ENCODE measurements around the gene KASH5. TPM values are rescaled to one million over a fixed set of nuclear protein-coding genes. Genes with fewer than 3 reads are reported as not detected.

The KASH5 gene
- total and polyA plus RNA-seq, 2 donors (not counting 1 experiment from before 2014, with no cell fraction given): 0.67 to 0.74 TPM

DNA sequence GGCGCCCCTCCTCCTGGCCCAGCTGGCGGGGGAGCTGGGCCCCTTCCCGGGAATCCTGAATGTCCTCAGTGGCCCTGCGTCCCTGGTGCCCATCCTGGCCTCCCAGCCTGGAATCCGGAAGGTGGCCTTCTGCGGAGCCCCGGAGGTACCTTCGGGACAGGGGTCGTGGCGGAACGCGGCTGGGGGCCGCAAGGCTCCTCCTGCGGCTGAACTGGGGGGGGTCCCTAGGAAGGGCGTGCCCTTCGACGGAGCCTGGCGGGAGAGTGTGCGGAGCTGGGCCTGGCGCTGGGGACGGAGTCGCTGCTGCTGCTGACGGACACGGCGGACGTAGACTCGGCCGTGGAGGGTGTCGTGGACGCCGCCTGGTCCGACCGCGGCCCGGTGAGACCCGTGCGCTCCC is 73.6 kb downstream of the KASH5 start:
- Mint-ChIP-seq H3K9me3 (ENCODE audit: insufficient read depth) (no peaks in the 10 kb centered on the region), H3K27me3 (no peaks in the 10 kb centered on the region), H3K27ac (no peak overlapping the region), H3K4me3 (no peak overlapping the region), H3K4me1 (peaks cover 2% of the 10 kb centered on the region)
- H3K9me3 ChIP-seq (ENCODE audit: control extremely low read depth in 1 of 3, control insufficient read depth in 2 of 3, insufficient read depth in 1 of 3, low read length in 2 of 3): peaks cover 0 to 4% (median 0%) of the 10 kb centered on the region in 3 donors
- TF ChIP-seq, protein P1, sequence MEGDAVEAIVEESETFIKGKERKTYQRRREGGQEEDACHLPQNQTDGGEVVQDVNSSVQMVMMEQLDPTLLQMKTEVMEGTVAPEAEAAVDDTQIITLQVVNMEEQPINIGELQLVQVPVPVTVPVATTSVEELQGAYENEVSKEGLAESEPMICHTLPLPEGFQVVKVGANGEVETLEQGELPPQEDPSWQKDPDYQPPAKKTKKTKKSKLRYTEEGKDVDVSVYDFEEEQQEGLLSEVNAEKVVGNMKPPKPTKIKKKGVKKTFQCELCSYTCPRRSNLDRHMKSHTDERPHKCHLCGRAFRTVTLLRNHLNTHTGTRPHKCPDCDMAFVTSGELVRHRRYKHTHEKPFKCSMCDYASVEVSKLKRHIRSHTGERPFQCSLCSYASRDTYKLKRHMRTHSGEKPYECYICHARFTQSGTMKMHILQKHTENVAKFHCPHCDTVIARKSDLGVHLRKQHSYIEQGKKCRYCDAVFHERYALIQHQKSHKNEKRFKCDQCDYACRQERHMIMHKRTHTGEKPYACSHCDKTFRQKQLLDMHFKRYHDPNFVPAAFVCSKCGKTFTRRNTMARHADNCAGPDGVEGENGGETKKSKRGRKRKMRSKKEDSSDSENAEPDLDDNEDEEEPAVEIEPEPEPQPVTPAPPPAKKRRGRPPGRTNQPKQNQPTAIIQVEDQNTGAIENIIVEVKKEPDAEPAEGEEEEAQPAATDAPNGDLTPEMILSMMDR (IDR thresholded peaks at IDR 0.05): no peak
- TF ChIP-seq EZH2 (IDR thresholded peaks at IDR 0.05; ENCODE audit: borderline replicate concordance, insufficient read depth, low read depth, low read length, poor library complexity, severe bottlenecking): no peak
- intact Hi-C loops (cut with micrococcal nuclease): no loop called here
- ATAC-seq (ENCODE audit: low read depth) (no peak), DNase-seq (no peak)
- peaks cover 0 to 8% of the 10 kb centered on the region in 2 donors for H3K4me1 ChIP-seq (ENCODE audit: control insufficient read depth in 2 of 2, insufficient read depth in 2 of 2, low read length in 2 of 2)
- no peak overlapping the region for H3K4me2 ChIP-seq (replicated peaks; ENCODE audit: low read depth, low read length, poor library complexity, severe bottlenecking)
- H4K20me1 ChIP-seq (ENCODE audit: control insufficient read depth, insufficient read depth, low read length, poor library complexity, severe bottlenecking): peaks cover 31% of the 10 kb centered on the region
- ChIA-PET POLR2A (interaction anchor here (0.7 kb wide), 1 partner anchor 51 kb away, joined by 3 read pairs; the partner anchor contains the start of gene FCGRT), CTCF (no interaction called here)
- H3K79me2 ChIP-seq (ENCODE audit: control insufficient read depth, insufficient read depth, low read length): peaks cover 42% of the 10 kb centered on the region
- no peak overlapping the region for H2AFZ ChIP-seq (ENCODE audit: insufficient read depth, low read depth, low read length, poor library complexity, severe bottlenecking)
- no peaks in the 10 kb centered on the region for H3K27me3 ChIP-seq (replicated peaks in 1 of 4; ENCODE audit: control extremely low read depth in 1 of 4, control insufficient read depth in 3 of 4, insufficient read depth in 4 of 4, low read length in 3 of 4)
- no peak overlapping the region for H3K27ac ChIP-seq (ENCODE audit: low read length in 2 of 2)
- 98% methylated on average over 26 of the region's 37 CpGs for WGBS (ENCODE audit: insufficient coverage)
- H3K4me3 ChIP-seq (ENCODE audit: control extremely low read depth in 1 of 5, extremely low read depth in 1 of 5, insufficient read depth in 1 of 5, low read depth in 2 of 5, low read length in 4 of 5): no peak overlapping the region
- peaks cover 0 to 70% of the 10 kb centered on the region in 2 experiments for H3K36me3 ChIP-seq (replicated peaks in 1 of 2; ENCODE audit: control extremely low read depth in 1 of 2, control insufficient read depth in 1 of 2, extremely low read depth in 1 of 2, insufficient read depth in 2 of 2, low read length in 1 of 2)
- H3K9ac ChIP-seq (ENCODE audit: low read length): no peak overlapping the region

DNA sequence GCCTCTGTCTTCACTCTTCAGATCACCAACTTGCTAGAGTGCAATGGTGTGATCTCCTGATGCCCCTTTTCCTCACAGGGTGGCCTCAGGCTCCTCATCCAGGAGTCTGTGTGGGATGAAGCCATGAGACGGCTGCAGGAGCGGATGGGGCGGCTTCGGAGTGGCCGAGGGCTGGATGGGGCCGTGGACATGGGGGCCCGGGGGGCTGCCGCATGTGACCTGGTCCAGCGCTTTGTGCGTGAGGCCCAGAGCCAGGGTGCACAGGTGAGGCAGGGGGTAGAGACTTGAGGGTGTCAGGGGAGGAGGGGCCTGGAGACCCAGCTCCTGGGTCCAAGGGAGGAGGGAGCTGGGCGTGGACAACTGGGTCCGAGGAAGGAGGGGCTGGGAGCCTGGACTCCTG is 74.4 kb downstream of the KASH5 start:
- Mint-ChIP-seq H3K4me1 (no peaks in the 10 kb centered on the region), H3K9me3 (ENCODE audit: insufficient read depth) (no peaks in the 10 kb centered on the region), H3K27ac (no peak overlapping the region), H3K27me3 (no peaks in the 10 kb centered on the region), H3K4me3 (no peak overlapping the region)
- Histone ChIP-seq H4K20me1 (ENCODE audit: control insufficient read depth, insufficient read depth, low read length, poor library complexity, severe bottlenecking) (peaks cover 31% of the 10 kb centered on the region), H3K79me2 (ENCODE audit: control insufficient read depth, insufficient read depth, low read length) (peaks cover 33% of the 10 kb centered on the region), H2AFZ (ENCODE audit: insufficient read depth, low read depth, low read length, poor library complexity, severe bottlenecking) (no peak overlapping the region), H3K27ac (ENCODE audit: low read length in 2 of 2) (no peak overlapping the region), H3K9me3 (ENCODE audit: control extremely low read depth in 1 of 3, control insufficient read depth in 2 of 3, insufficient read depth in 1 of 3, low read length in 2 of 3) (peaks cover 0 to 4% (median 0%) of the 10 kb centered on the region in 3 donors), H3K4me2 (replicated peaks; ENCODE audit: low read depth, low read length, poor library complexity, severe bottlenecking) (no peak overlapping the region), H3K4me1 (ENCODE audit: control insufficient read depth in 2 of 2, insufficient read depth in 2 of 2, low read length in 2 of 2) (peaks cover 0 to 8% of the 10 kb centered on the region in 2 donors), H3K4me3 (ENCODE audit: control extremely low read depth in 1 of 5, extremely low read depth in 1 of 5, insufficient read depth in 1 of 5, low read depth in 2 of 5, low read length in 4 of 5) (no peak overlapping the region), H3K27me3 (replicated peaks in 1 of 4; ENCODE audit: control extremely low read depth in 1 of 4, control insufficient read depth in 3 of 4, insufficient read depth in 4 of 4, low read length in 3 of 4) (no peaks in the 10 kb centered on the region), H3K9ac (ENCODE audit: low read length) (no peak overlapping the region), H3K36me3 (replicated peaks in 1 of 2; ENCODE audit: control extremely low read depth in 1 of 2, control insufficient read depth in 1 of 2, extremely low read depth in 1 of 2, insufficient read depth in 2 of 2, low read length in 1 of 2) (peaks cover 0 to 68% of the 10 kb centered on the region in 2 experiments)
- 88% methylated on average over 11 of the region's 12 CpGs for WGBS (ENCODE audit: insufficient coverage)
- TF ChIP-seq, protein P1 (IDR thresholded peaks at IDR 0.05): no peak
- no peak for TF ChIP-seq EZH2 (IDR thresholded peaks at IDR 0.05; ENCODE audit: borderline replicate concordance, insufficient read depth, low read depth, low read length, poor library complexity, severe bottlenecking)
- ChIA-PET CTCF (no interaction called here), POLR2A (no interaction called here)
- no peak for ATAC-seq (ENCODE audit: low read depth)
- intact Hi-C loops (cut with micrococcal nuclease): no loop called here
- DNase-seq: no peak

All from B cell (primary cell).